KOPT-K1 (cell line): ENCODE measurements around the gene TPRA1.

Experiments used
- H3K27ac ChIP-seq: fragments of 200-600 bp; sonication (generic); 2 replicates; pipeline ENCODE4 v1.5.1; 2016; ENCODE audit warnings: antibody characterized with exemption, mild to moderate bottlenecking, low read depth, low read length; ENCODE audit not compliant: poor library complexity, severe bottlenecking
- H3K36me3 ChIP-seq: fragments of 200-600 bp; sonication (generic); 2 replicates; pipeline ENCODE4 v1.5.1; 2017; ENCODE audit warnings: antibody characterized with exemption, mild to moderate bottlenecking, low read length, moderate library complexity; ENCODE audit not compliant: insufficient read depth
- H3K9me3 ChIP-seq: fragments of 200-600 bp; sonication (generic); 2 replicates; pipeline ENCODE4 v1.5.1; 2017; ENCODE audit warnings: antibody characterized with exemption, low read length, mild to moderate bottlenecking; ENCODE audit not compliant: insufficient read depth, poor library complexity, severe bottlenecking

The TPRA1 gene

GRCh38 chr3:127624063-127624462 is 33.5 kb upstream of the TPRA1 start:
- no peak overlapping the region for H3K27ac ChIP-seq
- H3K9me3 ChIP-seq = no peaks in the 10 kb centered on the region
- H3K36me3 ChIP-seq = peaks cover 45% of the 10 kb centered on the region

GRCh38 chr3:127622772-127623576 is 32.4 kb upstream of the TPRA1 start:
- H3K9me3 ChIP-seq = no peaks in the 10 kb centered on the region
- no peak overlapping the region for H3K27ac ChIP-seq
- H3K36me3 ChIP-seq = peaks cover 56% of the 10 kb centered on the region

- peaks cover 66% of the 10 kb centered on the region for H3K36me3 ChIP-seq
- no peaks in the 10 kb centered on the region for H3K9me3 ChIP-seq
- no peak overlapping the region for H3K27ac ChIP-seq
Measured at GRCh38 chr3:127622031-127622430, 31.5 kb upstream of the TPRA1 start.

GRCh38 chr3:127620637-127621375 is 30.3 kb upstream of the TPRA1 start:
- Histone ChIP-seq H3K36me3 (peaks cover 78% of the 10 kb centered on the region), H3K9me3 (no peaks in the 10 kb centered on the region), H3K27ac (no peak overlapping the region)

- Histone ChIP-seq H3K27ac (no peak overlapping the region), H3K9me3 (no peaks in the 10 kb centered on the region), H3K36me3 (peaks cover 97% of the 10 kb centered on the region)
Measured at GRCh38 chr3:127618891-127619290, 28.4 kb upstream of the TPRA1 start.

GRCh38 chr3:127616836-127617605 is 26.5 kb upstream of the TPRA1 start:
- Histone ChIP-seq H3K36me3 (peaks cover 100% of the 10 kb centered on the region), H3K27ac (no peak overlapping the region), H3K9me3 (no peaks in the 10 kb centered on the region)

- peaks cover 100% of the 10 kb centered on the region for H3K36me3 ChIP-seq
- no peak overlapping the region for H3K27ac ChIP-seq
- H3K9me3 ChIP-seq = no peaks in the 10 kb centered on the region
Measured at GRCh38 chr3:127615631-127616305, 25.2 kb upstream of the TPRA1 start.

GRCh38 chr3:127614928-127615589 is 24.5 kb upstream of the TPRA1 start:
- no peak overlapping the region for H3K27ac ChIP-seq
- peaks cover 100% of the 10 kb centered on the region for H3K36me3 ChIP-seq
- H3K9me3 ChIP-seq = no peaks in the 10 kb centered on the region

GRCh38 chr3:127613406-127613805 is 22.9 kb upstream of the TPRA1 start:
- H3K9me3 ChIP-seq = no peaks in the 10 kb centered on the region
- H3K27ac ChIP-seq = no peak overlapping the region
- peaks cover 100% of the 10 kb centered on the region for H3K36me3 ChIP-seq

GRCh38 chr3:127612966-127613365 is 22.4 kb upstream of the TPRA1 start:
- H3K9me3 ChIP-seq = no peaks in the 10 kb centered on the region
- H3K27ac ChIP-seq = no peak overlapping the region
- peaks cover 100% of the 10 kb centered on the region for H3K36me3 ChIP-seq

- peaks cover 100% of the 10 kb centered on the region for H3K36me3 ChIP-seq
- H3K27ac ChIP-seq = no peak overlapping the region
- no peaks in the 10 kb centered on the region for H3K9me3 ChIP-seq
Measured at GRCh38 chr3:127611251-127611650, 20.7 kb upstream of the TPRA1 start.

- Histone ChIP-seq H3K9me3 (no peaks in the 10 kb centered on the region), H3K27ac (no peak overlapping the region), H3K36me3 (peaks cover 100% of the 10 kb centered on the region)
Measured at GRCh38 chr3:127610105-127610504, 19.6 kb upstream of the TPRA1 start.

- Histone ChIP-seq H3K36me3 (peaks cover 100% of the 10 kb centered on the region), H3K27ac (no peak overlapping the region), H3K9me3 (no peaks in the 10 kb centered on the region)
Measured at GRCh38 chr3:127608362-127608718, 17.8 kb upstream of the TPRA1 start.

GRCh38 chr3:127607675-127608361 is 17.3 kb upstream of the TPRA1 start:
- H3K27ac ChIP-seq = no peak overlapping the region
- peaks cover 100% of the 10 kb centered on the region for H3K36me3 ChIP-seq
- H3K9me3 ChIP-seq = no peaks in the 10 kb centered on the region
